ENCODE measurements around the gene NDUFAF8.

DNA sequence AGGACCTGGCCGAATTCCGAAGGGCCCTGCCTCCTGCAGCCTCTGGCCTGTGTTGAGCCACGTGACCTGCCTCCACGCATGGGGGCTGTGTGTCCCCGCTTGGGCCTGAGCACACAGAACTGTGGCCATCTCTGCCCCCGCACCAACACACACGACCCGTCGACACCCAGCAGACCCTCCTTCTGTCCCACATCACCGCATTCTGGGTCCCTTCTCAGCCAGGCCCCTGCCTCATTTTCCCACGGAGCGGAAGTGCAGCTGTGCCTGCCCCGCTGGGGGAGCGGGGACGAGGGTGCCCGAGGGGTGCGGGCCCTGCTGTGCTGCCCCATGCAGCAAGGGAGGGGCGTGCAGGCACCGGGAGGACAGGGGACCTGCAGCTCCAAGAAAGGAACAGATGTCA lies 18.4 kb downstream of the NDUFAF8 start:
- TF ChIP-seq, protein P1, sequence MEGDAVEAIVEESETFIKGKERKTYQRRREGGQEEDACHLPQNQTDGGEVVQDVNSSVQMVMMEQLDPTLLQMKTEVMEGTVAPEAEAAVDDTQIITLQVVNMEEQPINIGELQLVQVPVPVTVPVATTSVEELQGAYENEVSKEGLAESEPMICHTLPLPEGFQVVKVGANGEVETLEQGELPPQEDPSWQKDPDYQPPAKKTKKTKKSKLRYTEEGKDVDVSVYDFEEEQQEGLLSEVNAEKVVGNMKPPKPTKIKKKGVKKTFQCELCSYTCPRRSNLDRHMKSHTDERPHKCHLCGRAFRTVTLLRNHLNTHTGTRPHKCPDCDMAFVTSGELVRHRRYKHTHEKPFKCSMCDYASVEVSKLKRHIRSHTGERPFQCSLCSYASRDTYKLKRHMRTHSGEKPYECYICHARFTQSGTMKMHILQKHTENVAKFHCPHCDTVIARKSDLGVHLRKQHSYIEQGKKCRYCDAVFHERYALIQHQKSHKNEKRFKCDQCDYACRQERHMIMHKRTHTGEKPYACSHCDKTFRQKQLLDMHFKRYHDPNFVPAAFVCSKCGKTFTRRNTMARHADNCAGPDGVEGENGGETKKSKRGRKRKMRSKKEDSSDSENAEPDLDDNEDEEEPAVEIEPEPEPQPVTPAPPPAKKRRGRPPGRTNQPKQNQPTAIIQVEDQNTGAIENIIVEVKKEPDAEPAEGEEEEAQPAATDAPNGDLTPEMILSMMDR (IDR thresholded peaks at IDR 0.05; ENCODE audit: borderline replicate concordance, extremely low read depth, low read length, poor library complexity, severe bottlenecking): no peak
- no peak for TF ChIP-seq EZH2 (IDR thresholded peaks at IDR 0.05; ENCODE audit: borderline replicate concordance, low read depth, low read length, severe bottlenecking)

Data from DND-41 (cell line).